Skeletal muscle satellite cell (primary cell): ENCODE results near the gene FSIP1.

ENCODE experiments used
- H3K27me3 ChIP-seq: 2 replicates; pipeline ENCODE4 v1.7.0; 2013; ENCODE audit warnings: low read length; ENCODE audit not compliant: control insufficient read depth, insufficient read depth
- H3K36me3 ChIP-seq: 2 replicates; pipeline ENCODE4 v1.7.0; 2013; ENCODE audit warnings: mild to moderate bottlenecking, control low read depth, low read length; ENCODE audit not compliant: insufficient read depth
- H3K4me1 ChIP-seq: 2 replicates; pipeline ENCODE4 v1.7.0; 2013; ENCODE audit warnings: low read length; ENCODE audit not compliant: control insufficient read depth, insufficient read depth
- H3K4me2 ChIP-seq: 2 replicates; pipeline ENCODE4 v1.7.0; 2013; ENCODE audit warnings: mild to moderate bottlenecking, low read length
- H3K4me3 ChIP-seq: 2 replicates; pipeline ENCODE4 v1.7.0; 2013; ENCODE audit warnings: low read length
- H3K9ac ChIP-seq: 2 replicates; pipeline ENCODE4 v1.7.0; 2013; ENCODE audit warnings: mild to moderate bottlenecking, low read depth, low read length, moderate library complexity
- H3K9me3 ChIP-seq: replicated peaks from 2 replicates; pipeline ENCODE4 v1.7.0; 2013; ENCODE audit warnings: mild to moderate bottlenecking, control low read depth, low read length

FSIP1 gene

DNA sequence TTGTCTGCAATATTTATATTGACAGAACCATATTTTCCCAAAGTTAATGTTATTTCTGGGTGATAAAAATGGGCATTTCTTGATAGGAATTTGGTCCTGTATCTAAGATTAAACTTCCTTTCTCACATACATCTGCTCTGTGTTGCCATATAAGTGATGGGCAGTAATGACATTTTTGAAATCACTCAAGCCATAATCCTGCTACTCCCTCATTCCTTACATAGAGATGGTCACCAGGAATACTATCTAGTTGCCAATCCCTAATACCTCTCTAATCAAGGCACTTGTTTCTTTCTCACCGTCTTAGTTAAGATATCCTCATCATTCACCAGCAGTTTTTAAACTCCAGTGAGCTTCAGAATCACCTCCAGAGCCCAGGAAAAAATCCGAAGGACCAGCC lies 68.4 kb downstream of the FSIP1 start:
- Histone ChIP-seq H3K9ac (no peak overlapping the region), H3K4me2 (no peak overlapping the region), H3K4me1 (no peaks in the 10 kb centered on the region), H3K36me3 (no peaks in the 10 kb centered on the region), H3K9me3 (no peaks in the 10 kb centered on the region), H3K4me3 (no peak overlapping the region), H3K27me3 (no peaks in the 10 kb centered on the region)

DNA sequence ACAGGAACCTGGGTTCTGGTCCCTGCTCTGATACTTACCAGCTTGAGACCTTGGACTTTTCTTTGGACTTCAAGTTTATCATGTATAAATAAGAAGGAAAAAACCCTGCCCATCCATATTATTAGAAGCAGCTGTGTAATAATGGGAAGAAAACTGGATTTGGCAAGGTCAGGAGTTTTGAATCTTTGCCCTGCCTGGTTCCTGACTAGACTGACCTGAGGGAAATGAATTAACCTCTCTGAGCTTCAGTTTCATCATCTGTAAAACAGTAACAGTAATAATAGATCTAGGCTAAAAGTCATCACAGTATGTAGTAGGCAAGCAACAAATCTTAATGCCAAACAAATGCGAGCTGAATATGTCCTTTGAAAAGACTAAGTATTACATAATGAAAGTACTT lies 68.8 kb downstream of the FSIP1 start:
- H3K9ac ChIP-seq, result no peak overlapping the region
- no peaks in the 10 kb centered on the region for H3K27me3 ChIP-seq
- H3K4me3 ChIP-seq, result no peak overlapping the region
- H3K9me3 ChIP-seq, result no peaks in the 10 kb centered on the region
- no peak overlapping the region for H3K4me2 ChIP-seq
- H3K4me1 ChIP-seq, result no peaks in the 10 kb centered on the region
- no peaks in the 10 kb centered on the region for H3K36me3 ChIP-seq

DNA sequence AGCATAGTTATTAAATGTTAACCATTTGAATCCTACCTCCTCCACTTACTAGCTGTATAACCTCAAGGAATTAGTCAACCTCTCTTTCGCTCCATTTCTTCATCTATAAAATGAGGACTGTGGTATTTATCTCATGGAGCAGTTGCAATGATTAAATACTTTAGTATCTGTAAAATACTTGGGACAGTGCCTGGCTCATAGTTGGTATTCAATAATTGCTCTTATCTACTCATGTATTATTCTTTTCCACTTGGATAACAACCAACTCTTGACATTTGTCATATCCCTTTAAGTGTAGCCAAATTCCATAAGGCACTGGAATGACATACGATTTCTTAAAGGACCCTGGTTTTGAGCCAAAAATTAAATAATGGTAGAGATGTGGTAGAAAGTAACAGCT lies 72.0 kb downstream of the FSIP1 start:
- H3K4me3 ChIP-seq, result no peak overlapping the region
- H3K9me3 ChIP-seq, result no peaks in the 10 kb centered on the region
- H3K4me1 ChIP-seq, result no peaks in the 10 kb centered on the region
- no peaks in the 10 kb centered on the region for H3K36me3 ChIP-seq
- no peak overlapping the region for H3K4me2 ChIP-seq
- H3K9ac ChIP-seq, result no peak overlapping the region
- no peaks in the 10 kb centered on the region for H3K27me3 ChIP-seq

DNA sequence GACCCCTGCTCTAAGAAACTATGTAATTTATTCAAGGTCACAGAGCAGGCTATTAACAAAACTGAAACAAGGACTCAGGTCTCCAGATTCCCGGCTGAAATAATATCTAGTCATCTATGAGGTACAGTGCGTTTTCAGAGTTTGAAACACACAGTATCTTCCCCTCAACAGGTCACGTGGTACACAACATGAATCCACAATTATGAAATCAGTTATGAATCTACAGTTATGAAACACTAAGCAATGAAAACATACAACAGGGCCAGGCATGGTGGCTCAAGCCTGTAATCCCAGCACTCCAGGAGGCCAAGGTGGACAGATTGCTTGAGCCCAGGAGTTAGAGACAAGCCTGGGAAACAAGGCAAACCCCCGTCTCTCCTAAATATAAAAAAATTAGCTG lies 72.7 kb downstream of the FSIP1 start:
- Histone ChIP-seq H3K4me1 (no peaks in the 10 kb centered on the region), H3K36me3 (no peaks in the 10 kb centered on the region), H3K4me3 (no peak overlapping the region), H3K4me2 (no peak overlapping the region), H3K9ac (no peak overlapping the region), H3K9me3 (no peaks in the 10 kb centered on the region), H3K27me3 (no peaks in the 10 kb centered on the region)

DNA sequence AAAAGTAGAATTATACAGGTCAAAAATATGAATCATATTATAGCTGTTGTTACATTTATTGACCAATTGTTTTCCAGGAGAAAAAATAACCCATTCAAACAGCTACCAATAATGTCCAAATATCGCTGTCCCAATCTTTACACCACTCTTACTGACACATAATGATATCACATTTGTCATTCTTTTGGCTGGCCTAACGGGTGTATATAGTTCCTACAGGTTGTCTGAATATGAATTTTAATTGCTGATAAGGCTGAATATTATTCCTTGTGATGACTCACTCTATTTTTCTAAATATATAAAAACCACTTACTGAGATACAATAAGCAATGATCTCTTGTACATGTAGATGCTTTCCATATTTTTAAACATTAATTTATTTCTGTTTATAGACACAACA lies 76.4 kb downstream of the FSIP1 start:
- H3K4me2 ChIP-seq, result no peak overlapping the region
- H3K9me3 ChIP-seq, result no peaks in the 10 kb centered on the region
- no peaks in the 10 kb centered on the region for H3K36me3 ChIP-seq
- H3K27me3 ChIP-seq, result no peaks in the 10 kb centered on the region
- no peak overlapping the region for H3K4me3 ChIP-seq
- H3K4me1 ChIP-seq, result no peaks in the 10 kb centered on the region
- no peak overlapping the region for H3K9ac ChIP-seq

DNA sequence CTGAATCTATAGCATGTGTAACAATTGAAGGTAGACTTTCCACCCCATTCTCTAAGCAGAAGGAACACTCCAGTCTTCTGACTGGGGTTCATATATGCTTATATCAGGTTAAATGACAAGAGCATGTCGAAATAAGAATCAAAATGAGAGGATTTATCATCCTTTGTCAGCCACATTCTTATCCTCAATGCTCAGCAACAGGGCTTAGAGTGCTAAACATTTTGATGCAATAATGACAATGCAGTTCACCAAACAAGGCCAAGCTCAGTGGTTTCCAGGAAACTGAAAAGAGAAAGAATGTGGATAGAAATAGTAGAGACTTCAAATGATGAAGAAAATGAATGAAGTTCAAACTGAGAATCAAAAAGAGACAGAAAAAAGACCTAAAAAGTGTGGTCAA lies 78.0 kb downstream of the FSIP1 start:
- no peaks in the 10 kb centered on the region for H3K27me3 ChIP-seq
- no peak overlapping the region for H3K9ac ChIP-seq

DNA sequence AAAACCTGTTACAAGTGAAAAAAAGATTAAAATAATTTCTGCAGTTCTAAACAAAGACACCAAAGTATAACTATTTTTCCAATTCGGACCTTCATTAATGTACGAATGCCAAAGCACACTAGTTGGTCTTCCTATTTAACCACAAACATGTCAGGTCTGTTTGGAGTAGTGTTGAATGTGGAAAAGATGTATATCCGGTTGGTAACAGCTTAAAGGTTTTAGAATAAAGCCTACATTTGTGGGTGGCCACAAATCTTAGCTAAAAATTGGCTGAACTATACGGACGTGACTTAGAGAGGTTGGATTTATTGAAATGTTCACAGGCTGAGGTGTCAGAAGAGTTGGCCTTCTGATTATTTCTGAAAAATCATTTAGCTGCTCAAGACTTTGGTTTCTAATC lies 78.4 kb downstream of the FSIP1 start:
- no peak overlapping the region for H3K9ac ChIP-seq
- H3K36me3 ChIP-seq, result no peaks in the 10 kb centered on the region
- H3K4me1 ChIP-seq, result no peaks in the 10 kb centered on the region
- no peaks in the 10 kb centered on the region for H3K9me3 ChIP-seq
- no peak overlapping the region for H3K4me3 ChIP-seq
- H3K4me2 ChIP-seq, result no peak overlapping the region
- no peaks in the 10 kb centered on the region for H3K27me3 ChIP-seq

More for the DNA sequence above, 78.0 kb downstream of the FSIP1 start:
- no peaks in the 10 kb centered on the region for H3K36me3 ChIP-seq
- no peaks in the 10 kb centered on the region for H3K4me1 ChIP-seq
- H3K4me3 ChIP-seq, result no peak overlapping the region
- H3K9me3 ChIP-seq, result no peaks in the 10 kb centered on the region
- H3K4me2 ChIP-seq, result no peak overlapping the region

DNA sequence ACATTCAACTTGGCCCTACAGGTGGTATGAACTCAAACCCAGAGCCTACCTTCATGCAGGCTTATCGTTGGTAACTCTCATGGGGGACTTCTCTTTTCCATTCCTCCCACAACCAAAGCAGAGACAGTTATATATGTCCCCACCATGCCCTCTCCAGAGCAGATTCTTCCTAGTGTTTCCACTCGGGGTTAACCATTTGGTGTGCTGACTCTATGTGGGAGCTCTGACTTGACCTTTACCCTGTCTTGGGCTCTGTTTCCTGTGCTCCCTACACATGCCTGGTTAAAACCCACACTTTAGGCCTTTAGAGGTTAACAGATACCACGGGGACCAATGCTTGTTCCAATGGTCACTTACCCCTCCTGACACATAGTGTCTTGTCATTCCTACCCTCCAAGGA lies 80.7 kb downstream of the FSIP1 start:
- no peaks in the 10 kb centered on the region for H3K36me3 ChIP-seq
- no peak overlapping the region for H3K9ac ChIP-seq
- no peak overlapping the region for H3K4me2 ChIP-seq
- no peaks in the 10 kb centered on the region for H3K27me3 ChIP-seq
- no peaks in the 10 kb centered on the region for H3K9me3 ChIP-seq
- H3K4me3 ChIP-seq, result no peak overlapping the region
- H3K4me1 ChIP-seq, result no peaks in the 10 kb centered on the region

DNA sequence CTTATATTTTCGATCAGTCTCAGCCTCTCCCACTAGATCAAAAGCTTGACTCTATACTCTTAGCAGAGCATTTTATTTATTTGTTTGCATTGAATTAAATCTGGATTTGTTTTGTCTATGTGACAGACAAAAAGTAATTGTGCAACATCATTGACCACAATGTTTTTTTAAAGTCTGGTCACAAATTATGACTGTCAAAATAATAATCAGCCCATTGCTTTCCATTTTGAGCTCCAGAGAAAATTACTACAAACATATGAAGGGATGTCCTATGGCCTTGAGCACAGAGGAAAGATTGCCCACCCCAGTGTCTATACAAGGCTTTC lies 82.3 kb downstream of the FSIP1 start:
- Histone ChIP-seq H3K4me3 (no peak overlapping the region), H3K4me2 (no peak overlapping the region), H3K9me3 (no peaks in the 10 kb centered on the region), H3K9ac (no peak overlapping the region), H3K27me3 (no peaks in the 10 kb centered on the region), H3K36me3 (no peaks in the 10 kb centered on the region), H3K4me1 (no peaks in the 10 kb centered on the region)

DNA sequence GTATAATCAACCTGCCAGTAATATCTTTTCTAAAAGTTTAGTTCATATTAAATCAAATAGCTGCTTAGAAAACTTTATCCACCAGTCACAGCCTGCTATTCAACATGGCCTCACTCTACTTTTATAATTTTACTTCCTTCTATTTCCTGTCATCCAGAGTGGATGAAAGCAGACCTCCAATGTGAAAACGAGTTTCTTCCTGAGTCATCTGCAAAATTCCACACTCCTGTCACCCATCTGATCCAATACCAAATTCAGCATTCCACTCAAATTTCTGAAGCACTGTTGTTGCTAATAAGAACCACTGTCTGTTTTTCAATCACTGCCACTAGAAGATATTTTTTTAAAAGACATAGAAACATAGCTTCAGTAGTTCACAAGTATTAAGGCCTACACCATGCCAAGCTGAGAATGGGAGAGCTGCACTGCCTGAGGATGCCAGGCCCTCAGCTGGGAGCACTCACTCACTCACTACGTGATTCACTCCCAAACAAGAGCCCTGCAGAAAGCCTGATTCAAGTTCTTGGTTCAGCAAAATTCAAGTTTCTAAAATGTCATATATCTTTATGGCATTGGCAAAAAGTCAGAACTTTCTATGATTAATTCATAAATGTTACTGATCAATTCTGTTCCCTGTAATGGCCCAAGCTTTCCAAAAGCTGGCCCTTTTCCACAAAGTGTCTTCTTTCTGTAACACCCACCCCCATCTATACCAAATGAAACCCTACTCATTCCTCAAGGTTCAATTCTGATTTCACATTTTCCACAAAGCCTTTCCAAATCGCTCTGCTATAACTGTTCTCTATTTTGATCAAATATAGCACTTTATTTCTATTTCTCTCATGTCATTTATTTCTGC lies 82.9 kb downstream of the FSIP1 start:
- no peaks in the 10 kb centered on the region for H3K36me3 ChIP-seq
- no peaks in the 10 kb centered on the region for H3K9me3 ChIP-seq
- no peaks in the 10 kb centered on the region for H3K27me3 ChIP-seq
- no peak overlapping the region for H3K9ac ChIP-seq
- no peak overlapping the region for H3K4me2 ChIP-seq
- H3K4me3 ChIP-seq, result no peak overlapping the region
- no peaks in the 10 kb centered on the region for H3K4me1 ChIP-seq

DNA sequence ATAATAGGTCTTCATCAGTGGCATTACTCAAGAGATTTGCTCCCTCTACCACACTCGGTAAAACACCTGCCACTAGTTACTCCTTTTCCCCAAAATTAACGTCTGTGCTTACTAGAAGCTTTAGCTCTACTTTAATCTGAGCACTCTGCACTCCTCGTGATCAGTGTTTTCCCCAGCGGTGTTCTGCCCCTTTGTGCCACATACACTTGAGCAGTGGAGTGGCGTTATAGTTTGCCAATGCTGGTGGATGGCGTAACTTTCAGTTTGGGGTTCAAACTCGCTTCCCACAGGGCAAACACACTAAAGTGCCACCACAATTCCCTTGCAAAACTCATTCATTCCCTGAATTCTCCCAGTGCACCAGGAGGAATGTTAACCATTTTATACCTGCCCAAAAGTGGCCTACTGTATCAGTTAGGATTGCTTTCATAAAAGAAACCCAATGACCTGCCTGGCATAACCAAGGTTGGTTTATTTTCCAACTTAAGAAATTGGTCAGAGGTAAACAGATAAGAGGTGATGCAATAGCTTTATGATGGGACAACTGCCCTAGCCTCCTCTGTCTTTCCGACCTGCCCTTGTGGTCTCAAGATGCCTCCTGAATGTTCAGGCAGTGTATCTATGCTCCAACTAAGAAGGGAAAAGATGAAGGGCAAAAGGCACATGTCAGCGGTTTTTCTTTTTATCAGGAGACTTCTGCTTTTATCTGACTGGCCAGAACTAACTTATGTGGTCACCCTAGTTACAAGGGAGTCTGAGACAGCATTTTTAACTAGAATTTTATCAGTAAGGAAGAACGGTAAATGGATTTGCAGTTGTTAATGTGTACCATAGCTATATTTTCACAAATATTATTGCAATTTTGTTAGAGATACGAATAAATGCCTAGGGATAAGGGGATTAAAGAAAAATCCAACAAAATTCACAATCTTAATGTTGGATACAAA lies 83.9 kb downstream of the FSIP1 start:
- Histone ChIP-seq H3K4me1 (no peaks in the 10 kb centered on the region), H3K4me3 (no peak overlapping the region), H3K36me3 (no peaks in the 10 kb centered on the region), H3K4me2 (no peak overlapping the region), H3K9ac (no peak overlapping the region), H3K9me3 (no peaks in the 10 kb centered on the region), H3K27me3 (no peaks in the 10 kb centered on the region)
